Liver (tissue), 9 donors: ENCODE measurements around the gene CRABP2. TPM values are rescaled to one million over a fixed set of nuclear protein-coding genes. Genes with fewer than 3 reads are reported as not detected.

ENCODE experiments used
- DNase-seq: peaks from one replicate; pipeline ENCODE4 v3.0.0-alpha.2; 2017; ENCODE audit warnings: low spot score
- H3K27ac ChIP-seq, 2 donors: one replicate each; pipeline ENCODE4 v1.7.0; 2013; ENCODE audit warnings: inconsistent platforms in 2 of 2, low read length in 2 of 2, control low read depth in 1 of 2, low read depth in 1 of 2, mild to moderate bottlenecking in 1 of 2
- H3K27me3 ChIP-seq, 4 donors: one replicate each; pipeline versions ENCODE4 v1.6.1 to v1.7.0; 2013; ENCODE audit warnings: low read length in 3 of 4, inconsistent platforms in 1 of 4, mild to moderate bottlenecking in 1 of 4, moderate library complexity in 1 of 4; ENCODE audit not compliant: control insufficient read depth in 4 of 4, insufficient read depth in 4 of 4
- H3K36me3 ChIP-seq, 4 donors: one replicate each; pipeline versions ENCODE4 v1.6.1 to v1.7.0; 2013; ENCODE audit warnings: low read length in 3 of 4, mild to moderate bottlenecking in 3 of 4, low read depth in 1 of 4, moderate library complexity in 1 of 4; ENCODE audit not compliant: control insufficient read depth in 4 of 4, insufficient read depth in 3 of 4
- H3K4me1 ChIP-seq, 4 donors: one replicate each; pipeline versions ENCODE4 v1.6.1 to v1.7.0; 2013; ENCODE audit warnings: low read length in 3 of 4, mild to moderate bottlenecking in 3 of 4, moderate library complexity in 1 of 4; ENCODE audit not compliant: control insufficient read depth in 4 of 4, insufficient read depth in 4 of 4
- H3K4me3 ChIP-seq, 3 donors: one replicate each; pipeline versions ENCODE4 v1.6.1 to v1.7.0; 2013; ENCODE audit warnings: low read length in 3 of 3, control low read depth in 1 of 3, low read depth in 1 of 3, mild to moderate bottlenecking in 1 of 3
- H3K9ac ChIP-seq, 2 donors: one replicate each; pipeline ENCODE4 v1.7.0; 2013; ENCODE audit warnings: low read length in 2 of 2, mild to moderate bottlenecking in 2 of 2, moderate library complexity in 2 of 2, control low read depth in 1 of 2, low read depth in 1 of 2
- H3K9me3 ChIP-seq, 4 donors: one replicate each; pipeline versions ENCODE4 v1.6.1 to v1.7.0; 2013; ENCODE audit warnings: low read length in 3 of 4; ENCODE audit not compliant: control insufficient read depth in 4 of 4
- ATF3 ChIP-seq: IDR thresholded peaks from 2 replicates; pipeline ENCODE4 v1.6.1; 2016; ENCODE audit warnings: antibody characterized with exemption
- EGR1 ChIP-seq, 2 donors: IDR thresholded peaks; 2 replicates each; pipeline ENCODE4 v1.6.1; 2016 to 2018; ENCODE audit warnings: antibody characterized with exemption in 2 of 2, low read depth in 2 of 2
- FOXA1 ChIP-seq: IDR thresholded peaks from 2 replicates; pipeline ENCODE4 v1.6.1; 2016; ENCODE audit warnings: antibody characterized with exemption
- FOXA2 ChIP-seq: IDR thresholded peaks from 2 replicates; pipeline ENCODE4 v1.6.1; 2016; ENCODE audit warnings: antibody characterized with exemption
- GABPA ChIP-seq, 2 donors: IDR thresholded peaks in 1 of 2; conservative IDR thresholded peaks in 1 of 2; 2 replicates each; pipeline ENCODE4 v1.6.1; 2016; ENCODE audit warnings: antibody characterized with exemption in 2 of 2, mild to moderate bottlenecking in 1 of 2, moderate library complexity in 1 of 2
- HNF4A ChIP-seq, 2 donors: conservative IDR thresholded peaks; 2 replicates each; pipeline ENCODE4 v1.6.1; 2016; ENCODE audit warnings: antibody characterized with exemption in 2 of 2, mild to moderate bottlenecking in 2 of 2
- JUND ChIP-seq, 2 donors: IDR thresholded peaks; 2 replicates each; pipeline ENCODE4 v1.6.1; 2016; ENCODE audit warnings: antibody characterized with exemption in 2 of 2
- NR2F2 ChIP-seq: IDR thresholded peaks from 2 replicates; pipeline ENCODE4 v1.6.1; 2016; ENCODE audit warnings: antibody characterized with exemption
- RAD21 ChIP-seq, 2 donors: IDR thresholded peaks; 2 replicates each; pipeline ENCODE4 v1.6.1; 2016; ENCODE audit warnings: antibody characterized with exemption in 2 of 2, mild to moderate bottlenecking in 2 of 2
- RXRA ChIP-seq, 2 donors: IDR thresholded peaks; 2 replicates each; pipeline ENCODE4 v1.6.1; 2017 to 2018; ENCODE audit warnings: antibody characterized with exemption in 2 of 2, mild to moderate bottlenecking in 1 of 2
- SP1 ChIP-seq: IDR thresholded peaks from 2 replicates; pipeline ENCODE4 v1.6.1; 2018; ENCODE audit warnings: antibody characterized with exemption, mild to moderate bottlenecking
- TAF1 ChIP-seq: conservative IDR thresholded peaks from 2 replicates; pipeline ENCODE4 v1.6.1; 2016; ENCODE audit warnings: antibody characterized with exemption, mild to moderate bottlenecking
- ZBTB33 ChIP-seq: IDR thresholded peaks from 2 replicates; pipeline ENCODE4 v1.6.1; 2016; ENCODE audit warnings: antibody characterized with exemption
- WGBS: extraction: QIAGEN DNeasy Blood & Tissue Kit; methylation state at CpG from one replicate; pipeline ENCODE4 v1.1.7; 2013; 5-methylcytosine and 5-hydroxymethylcytosine counted together
- polyA plus RNA-seq, 2 donors: library from polyadenylated mRNA; stranded (reverse) in 1 of 2; unstranded in 1 of 2; fragments of 200-250 nt in 1 of 2; fragments of >200 nt in 1 of 2; fragmentation: Nextera tagmentation in 1 of 2; extraction: Ambion mirVana in 1 of 2; gene quantifications; one replicate each; pipeline versions ENCODE4 v1.2.1 to v1.2.3, GENCODE V29; 2013 to 2015
- total RNA-seq, 2 donors: library from RNA; depleted of rRNA; stranded (reverse); fragments of >200 nt; gene quantifications; one replicate each; pipeline ENCODE4 v1.2.3, GENCODE V29; 2014
- TF ChIP-seq, protein P1 (sequence below): fragments of 150-350 bp; IDR thresholded peaks from 2 replicates; pipeline ENCODE4 v1.5.1; 2017; ENCODE audit warnings: improper control_type of control experiment, low read depth, low read length; ENCODE audit not compliant: missing input control
- TF ChIP-seq, protein P2 (sequence below): IDR thresholded peaks from 2 replicates; pipeline ENCODE4 v1.6.1; 2016; ENCODE audit warnings: antibody characterized with exemption, mild to moderate bottlenecking
- donor health status: healthy.
- donor health status: healthy.
- donor health status: healthy.
- donor health status: healthy.
- donor health status: healthy.

The CRABP2 gene
- total and polyA plus RNA-seq, 4 donors: 0.14 to 0.22 TPM; not detected in 2

GRCh38 chr1:156670791-156671190 lies 34.6 kb downstream of the CRABP2 start:
- H3K27me3 ChIP-seq: no peaks in the 10 kb centered on the region
- WGBS: 66% methylated on average over 4 of the region's 4 CpGs
- TF ChIP-seq, protein P1, sequence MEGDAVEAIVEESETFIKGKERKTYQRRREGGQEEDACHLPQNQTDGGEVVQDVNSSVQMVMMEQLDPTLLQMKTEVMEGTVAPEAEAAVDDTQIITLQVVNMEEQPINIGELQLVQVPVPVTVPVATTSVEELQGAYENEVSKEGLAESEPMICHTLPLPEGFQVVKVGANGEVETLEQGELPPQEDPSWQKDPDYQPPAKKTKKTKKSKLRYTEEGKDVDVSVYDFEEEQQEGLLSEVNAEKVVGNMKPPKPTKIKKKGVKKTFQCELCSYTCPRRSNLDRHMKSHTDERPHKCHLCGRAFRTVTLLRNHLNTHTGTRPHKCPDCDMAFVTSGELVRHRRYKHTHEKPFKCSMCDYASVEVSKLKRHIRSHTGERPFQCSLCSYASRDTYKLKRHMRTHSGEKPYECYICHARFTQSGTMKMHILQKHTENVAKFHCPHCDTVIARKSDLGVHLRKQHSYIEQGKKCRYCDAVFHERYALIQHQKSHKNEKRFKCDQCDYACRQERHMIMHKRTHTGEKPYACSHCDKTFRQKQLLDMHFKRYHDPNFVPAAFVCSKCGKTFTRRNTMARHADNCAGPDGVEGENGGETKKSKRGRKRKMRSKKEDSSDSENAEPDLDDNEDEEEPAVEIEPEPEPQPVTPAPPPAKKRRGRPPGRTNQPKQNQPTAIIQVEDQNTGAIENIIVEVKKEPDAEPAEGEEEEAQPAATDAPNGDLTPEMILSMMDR: no peak
- TF ChIP-seq HNF4A (conservative IDR thresholded peaks at IDR 0.05): no peak
- TF ChIP-seq, protein P2, sequence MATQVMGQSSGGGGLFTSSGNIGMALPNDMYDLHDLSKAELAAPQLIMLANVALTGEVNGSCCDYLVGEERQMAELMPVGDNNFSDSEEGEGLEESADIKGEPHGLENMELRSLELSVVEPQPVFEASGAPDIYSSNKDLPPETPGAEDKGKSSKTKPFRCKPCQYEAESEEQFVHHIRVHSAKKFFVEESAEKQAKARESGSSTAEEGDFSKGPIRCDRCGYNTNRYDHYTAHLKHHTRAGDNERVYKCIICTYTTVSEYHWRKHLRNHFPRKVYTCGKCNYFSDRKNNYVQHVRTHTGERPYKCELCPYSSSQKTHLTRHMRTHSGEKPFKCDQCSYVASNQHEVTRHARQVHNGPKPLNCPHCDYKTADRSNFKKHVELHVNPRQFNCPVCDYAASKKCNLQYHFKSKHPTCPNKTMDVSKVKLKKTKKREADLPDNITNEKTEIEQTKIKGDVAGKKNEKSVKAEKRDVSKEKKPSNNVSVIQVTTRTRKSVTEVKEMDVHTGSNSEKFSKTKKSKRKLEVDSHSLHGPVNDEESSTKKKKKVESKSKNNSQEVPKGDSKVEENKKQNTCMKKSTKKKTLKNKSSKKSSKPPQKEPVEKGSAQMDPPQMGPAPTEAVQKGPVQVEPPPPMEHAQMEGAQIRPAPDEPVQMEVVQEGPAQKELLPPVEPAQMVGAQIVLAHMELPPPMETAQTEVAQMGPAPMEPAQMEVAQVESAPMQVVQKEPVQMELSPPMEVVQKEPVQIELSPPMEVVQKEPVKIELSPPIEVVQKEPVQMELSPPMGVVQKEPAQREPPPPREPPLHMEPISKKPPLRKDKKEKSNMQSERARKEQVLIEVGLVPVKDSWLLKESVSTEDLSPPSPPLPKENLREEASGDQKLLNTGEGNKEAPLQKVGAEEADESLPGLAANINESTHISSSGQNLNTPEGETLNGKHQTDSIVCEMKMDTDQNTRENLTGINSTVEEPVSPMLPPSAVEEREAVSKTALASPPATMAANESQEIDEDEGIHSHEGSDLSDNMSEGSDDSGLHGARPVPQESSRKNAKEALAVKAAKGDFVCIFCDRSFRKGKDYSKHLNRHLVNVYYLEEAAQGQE: no peak
- no peak for TF ChIP-seq SP1
- TF ChIP-seq JUND (IDR thresholded peaks at IDR 0.05): no peak
- no peak for TF ChIP-seq RAD21 (IDR thresholded peaks at IDR 0.05)
- no peak for TF ChIP-seq FOXA1
- no peak for TF ChIP-seq EGR1 (IDR thresholded peaks at IDR 0.05; ENCODE audit: low read depth in 2 of 2)
- TF ChIP-seq ATF3: no peak
- TF ChIP-seq RXRA (IDR thresholded peaks at IDR 0.05): no peak
- no peak for TF ChIP-seq FOXA2
- no peak for TF ChIP-seq NR2F2
- peaks cover 0 to 23% (median 0%) of the 10 kb centered on the region in 4 donors for H3K4me1 ChIP-seq
- no peaks in the 10 kb centered on the region for H3K9me3 ChIP-seq
- H3K27ac ChIP-seq: no peak overlapping the region
- H3K9ac ChIP-seq: no peak overlapping the region
- no peak overlapping the region for H3K4me3 ChIP-seq
- H3K36me3 ChIP-seq: no peaks in the 10 kb centered on the region
- DNase-seq: no peak

GRCh38 chr1:156670359-156670758 lies 35.0 kb downstream of the CRABP2 start:
- Histone ChIP-seq H3K4me3 (no peak overlapping the region), H3K4me1 (peaks cover 0 to 23% (median 0%) of the 10 kb centered on the region in 4 donors), H3K27ac (no peak overlapping the region), H3K9me3 (no peaks in the 10 kb centered on the region), H3K36me3 (no peaks in the 10 kb centered on the region), H3K9ac (no peak overlapping the region), H3K27me3 (peaks cover 0 to 2% (median 0%) of the 10 kb centered on the region in 4 donors)
- 77% methylated on average over 6 of the region's 6 CpGs for WGBS
- no peak for DNase-seq
- no peak for TF ChIP-seq FOXA2
- TF ChIP-seq FOXA1: no peak
- TF ChIP-seq, protein P2: no peak
- TF ChIP-seq EGR1 (IDR thresholded peaks at IDR 0.05; ENCODE audit: low read depth in 2 of 2): no peak
- TF ChIP-seq RAD21 (IDR thresholded peaks at IDR 0.05): no peak
- no peak for TF ChIP-seq ATF3
- no peak for TF ChIP-seq TAF1
- TF ChIP-seq HNF4A (conservative IDR thresholded peaks at IDR 0.05): no peak
- TF ChIP-seq, protein P1: no peak
- no peak for TF ChIP-seq JUND (IDR thresholded peaks at IDR 0.05)
- TF ChIP-seq SP1: no peak
- no peak for TF ChIP-seq RXRA (IDR thresholded peaks at IDR 0.05)
- no peak for TF ChIP-seq ZBTB33
- no peak for TF ChIP-seq GABPA (IDR thresholded peaks at IDR 0.05 in 1 of 2, conservative IDR thresholded peaks at IDR 0.05 in 1 of 2)
